SK-N-SH treated with all-trans-retinoic acid at 6 μM for 48 hours (cell line): Measurements from ENCODE around the gene FOXRED2.

ENCODE experiments used
- ISL1 ChIP-seq: fragments of 250-450 bp; sonication (Bioruptor Pico); IDR thresholded peaks from 2 replicates; pipeline ENCODE4 v2.1.2; 2022; ENCODE audit warnings: mild to moderate bottlenecking, moderate library complexity
- TSHZ2 ChIP-seq: fragments of 250-450 bp; sonication (Bioruptor Pico); IDR thresholded peaks from 2 replicates; pipeline ENCODE4 v1.5.0; 2020; ENCODE audit warnings: mild to moderate bottlenecking, moderate library complexity
- ZFP3 ChIP-seq: fragments of 250-450 bp; sonication (Bioruptor Pico); IDR thresholded peaks from 2 replicates; pipeline ENCODE4 v1.5.0; 2020; ENCODE audit warnings: mild to moderate bottlenecking, moderate library complexity
- TF ChIP-seq, protein P1 (sequence below): fragments of 250-450 bp; sonication (Bioruptor Pico); IDR thresholded peaks from 2 replicates; pipeline ENCODE4 v1.8.0; 2020; ENCODE audit warnings: mild to moderate bottlenecking, moderate library complexity, borderline replicate concordance

- TF ChIP-seq, protein P1, sequence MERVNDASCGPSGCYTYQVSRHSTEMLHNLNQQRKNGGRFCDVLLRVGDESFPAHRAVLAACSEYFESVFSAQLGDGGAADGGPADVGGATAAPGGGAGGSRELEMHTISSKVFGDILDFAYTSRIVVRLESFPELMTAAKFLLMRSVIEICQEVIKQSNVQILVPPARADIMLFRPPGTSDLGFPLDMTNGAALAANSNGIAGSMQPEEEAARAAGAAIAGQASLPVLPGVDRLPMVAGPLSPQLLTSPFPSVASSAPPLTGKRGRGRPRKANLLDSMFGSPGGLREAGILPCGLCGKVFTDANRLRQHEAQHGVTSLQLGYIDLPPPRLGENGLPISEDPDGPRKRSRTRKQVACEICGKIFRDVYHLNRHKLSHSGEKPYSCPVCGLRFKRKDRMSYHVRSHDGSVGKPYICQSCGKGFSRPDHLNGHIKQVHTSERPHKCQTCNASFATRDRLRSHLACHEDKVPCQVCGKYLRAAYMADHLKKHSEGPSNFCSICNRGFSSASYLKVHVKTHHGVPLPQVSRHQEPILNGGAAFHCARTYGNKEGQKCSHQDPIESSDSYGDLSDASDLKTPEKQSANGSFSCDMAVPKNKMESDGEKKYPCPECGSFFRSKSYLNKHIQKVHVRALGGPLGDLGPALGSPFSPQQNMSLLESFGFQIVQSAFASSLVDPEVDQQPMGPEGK (CRISPR knock-in tag): no peak
- no peak for TF ChIP-seq TSHZ2 (CRISPR knock-in tag)
- no peak for TF ChIP-seq ISL1
- TF ChIP-seq ZFP3 (CRISPR knock-in tag): no peak
Observed at GRCh38 chr22:36540867-36541642, 34.2 kb upstream of the FOXRED2 start.
